Endothelial cell of umbilical vein (primary cell): ENCODE results near the gene CNTN1.

Experiments used
- EZH2 ChIP-seq: IDR thresholded peaks from 2 replicates; pipeline ENCODE4 v1.6.1; 2012; ENCODE audit warnings: borderline replicate concordance, low read depth, mild to moderate bottlenecking, moderate library complexity, low read length, inconsistent platforms; ENCODE audit not compliant: severe bottlenecking
- FOS ChIP-seq: IDR thresholded peaks from 2 replicates; pipeline ENCODE4 v1.6.1; 2011; ENCODE audit warnings: mild to moderate bottlenecking, low read length, moderate library complexity, borderline replicate concordance; ENCODE audit not compliant: insufficient read depth
- GATA2 ChIP-seq: IDR thresholded peaks from 2 replicates; pipeline ENCODE4 v1.7.0; 2011; ENCODE audit warnings: low read depth, mild to moderate bottlenecking, moderate library complexity, mixed read lengths, low read length; ENCODE audit not compliant: insufficient read length, insufficient read depth
- JUN ChIP-seq: IDR thresholded peaks from 2 replicates; pipeline ENCODE4 v1.6.1; 2011; ENCODE audit warnings: borderline replicate concordance, low read depth; ENCODE audit not compliant: insufficient read length, insufficient read depth
- MYC ChIP-seq: IDR thresholded peaks from one replicate; pipeline ENCODE4 v1.6.1; 2011; ENCODE audit warnings: mild to moderate bottlenecking, low read depth, low read length
- POLR2A ChIP-seq: IDR thresholded peaks from 2 replicates; pipeline ENCODE4 v1.6.1; 2012; ENCODE audit warnings: low read depth, mild to moderate bottlenecking, control low read depth, low read length
- POLR2AphosphoS5 ChIP-seq: IDR thresholded peaks from 2 replicates; pipeline ENCODE4 v1.6.1; 2012; ENCODE audit warnings: low read depth, mild to moderate bottlenecking, control low read depth, low read length, moderate library complexity; ENCODE audit not compliant: insufficient read depth
- TF ChIP-seq, protein P1 (sequence below), 2 donors: IDR thresholded peaks; 1 replicate in 1 of 2; 2 replicates in 1 of 2; pipeline ENCODE4 v1.5.1; 2011; ENCODE audit warnings: low read length in 2 of 2, mild to moderate bottlenecking in 2 of 2, moderate library complexity in 2 of 2, control low read depth in 1 of 2, inconsistent platforms in 1 of 2, low read depth in 1 of 2; ENCODE audit not compliant: insufficient read depth in 1 of 2; ENCODE audit errors: extremely low read depth in 1 of 2
- TF ChIP-seq, protein P2 (sequence below): IDR thresholded peaks from 2 replicates; pipeline ENCODE4 v1.6.1; 2011; ENCODE audit not compliant: insufficient read depth, insufficient read length

DNA sequence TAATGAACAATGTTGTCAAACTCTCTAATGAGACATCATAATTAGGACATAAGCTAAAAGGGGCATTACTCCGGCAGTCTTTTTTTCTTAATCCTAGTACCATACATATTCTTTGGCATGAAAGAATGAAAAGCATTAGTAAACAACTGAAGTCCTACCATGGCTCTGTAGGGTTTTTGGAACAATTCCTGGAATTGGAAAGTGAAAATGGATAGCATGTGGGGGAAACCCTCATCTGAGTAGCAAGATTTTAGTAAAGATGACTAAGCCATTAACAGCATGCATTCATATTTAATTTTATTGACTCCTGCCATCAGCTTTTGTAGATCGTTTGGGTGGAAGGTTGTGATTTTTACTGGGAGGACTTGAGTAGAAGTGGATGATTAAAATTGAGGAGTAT is 279.7 kb downstream of the CNTN1 start:
- TF ChIP-seq, protein P1, sequence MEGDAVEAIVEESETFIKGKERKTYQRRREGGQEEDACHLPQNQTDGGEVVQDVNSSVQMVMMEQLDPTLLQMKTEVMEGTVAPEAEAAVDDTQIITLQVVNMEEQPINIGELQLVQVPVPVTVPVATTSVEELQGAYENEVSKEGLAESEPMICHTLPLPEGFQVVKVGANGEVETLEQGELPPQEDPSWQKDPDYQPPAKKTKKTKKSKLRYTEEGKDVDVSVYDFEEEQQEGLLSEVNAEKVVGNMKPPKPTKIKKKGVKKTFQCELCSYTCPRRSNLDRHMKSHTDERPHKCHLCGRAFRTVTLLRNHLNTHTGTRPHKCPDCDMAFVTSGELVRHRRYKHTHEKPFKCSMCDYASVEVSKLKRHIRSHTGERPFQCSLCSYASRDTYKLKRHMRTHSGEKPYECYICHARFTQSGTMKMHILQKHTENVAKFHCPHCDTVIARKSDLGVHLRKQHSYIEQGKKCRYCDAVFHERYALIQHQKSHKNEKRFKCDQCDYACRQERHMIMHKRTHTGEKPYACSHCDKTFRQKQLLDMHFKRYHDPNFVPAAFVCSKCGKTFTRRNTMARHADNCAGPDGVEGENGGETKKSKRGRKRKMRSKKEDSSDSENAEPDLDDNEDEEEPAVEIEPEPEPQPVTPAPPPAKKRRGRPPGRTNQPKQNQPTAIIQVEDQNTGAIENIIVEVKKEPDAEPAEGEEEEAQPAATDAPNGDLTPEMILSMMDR (IDR thresholded peaks at IDR 0.05; ENCODE audit: extremely low read depth in 1 of 2, insufficient read depth in 1 of 2, low read depth in 1 of 2, low read length in 2 of 2): no peak
- TF ChIP-seq POLR2A (no peak), EZH2 (no peak), POLR2AphosphoS5 (no peak), MYC (no peak), JUN (no peak), FOS (no peak), GATA2 (no peak)
- TF ChIP-seq, protein P2, sequence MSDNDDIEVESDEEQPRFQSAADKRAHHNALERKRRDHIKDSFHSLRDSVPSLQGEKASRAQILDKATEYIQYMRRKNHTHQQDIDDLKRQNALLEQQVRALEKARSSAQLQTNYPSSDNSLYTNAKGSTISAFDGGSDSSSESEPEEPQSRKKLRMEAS: no peak
